RWPE1 (cell line): Measurements from ENCODE around the gene ST8SIA5.
"Not testable (repeated sequence)": the region's sequence is repeated elsewhere in the genome, so short reads cannot be mapped to it uniquely, and the experiment has no call there.

Experiments
- CTCF ChIA-PET: fragments of 350-600 bp; sonication (Branson Sonifier 250); formaldehyde crosslinking; extraction: SDS; loops from one replicate; lab custom pipeline; 2021; lab: Yijun Ruan, JAX
- POLR2A ChIA-PET: fragments of 400-600 bp; formaldehyde crosslinking; extraction: SDS; loops from one replicate; lab custom pipeline; 2020; ENCODE audit warnings: antibody characterized with exemption; ENCODE audit not compliant: low non-redundant PET; lab: Yijun Ruan, JAX
- DNase-seq: peaks from one replicate; pipeline ENCODE4 v3.0.0; 2012; ENCODE audit warnings: low spot score
- H3K27ac ChIP-seq: fragments of 450-650 bp; 2 replicates; pipeline ENCODE4 v1.5.1; 2017
- TF ChIP-seq, protein P1 (sequence below): fragments of 450-650 bp; conservative IDR thresholded peaks from 2 replicates; pipeline ENCODE4 v1.5.1; 2017; ENCODE audit warnings: low read depth, mild to moderate bottlenecking

ST8SIA5 gene, protein sequence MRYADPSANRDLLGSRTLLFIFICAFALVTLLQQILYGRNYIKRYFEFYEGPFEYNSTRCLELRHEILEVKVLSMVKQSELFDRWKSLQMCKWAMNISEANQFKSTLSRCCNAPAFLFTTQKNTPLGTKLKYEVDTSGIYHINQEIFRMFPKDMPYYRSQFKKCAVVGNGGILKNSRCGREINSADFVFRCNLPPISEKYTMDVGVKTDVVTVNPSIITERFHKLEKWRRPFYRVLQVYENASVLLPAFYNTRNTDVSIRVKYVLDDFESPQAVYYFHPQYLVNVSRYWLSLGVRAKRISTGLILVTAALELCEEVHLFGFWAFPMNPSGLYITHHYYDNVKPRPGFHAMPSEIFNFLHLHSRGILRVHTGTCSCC

DNA sequence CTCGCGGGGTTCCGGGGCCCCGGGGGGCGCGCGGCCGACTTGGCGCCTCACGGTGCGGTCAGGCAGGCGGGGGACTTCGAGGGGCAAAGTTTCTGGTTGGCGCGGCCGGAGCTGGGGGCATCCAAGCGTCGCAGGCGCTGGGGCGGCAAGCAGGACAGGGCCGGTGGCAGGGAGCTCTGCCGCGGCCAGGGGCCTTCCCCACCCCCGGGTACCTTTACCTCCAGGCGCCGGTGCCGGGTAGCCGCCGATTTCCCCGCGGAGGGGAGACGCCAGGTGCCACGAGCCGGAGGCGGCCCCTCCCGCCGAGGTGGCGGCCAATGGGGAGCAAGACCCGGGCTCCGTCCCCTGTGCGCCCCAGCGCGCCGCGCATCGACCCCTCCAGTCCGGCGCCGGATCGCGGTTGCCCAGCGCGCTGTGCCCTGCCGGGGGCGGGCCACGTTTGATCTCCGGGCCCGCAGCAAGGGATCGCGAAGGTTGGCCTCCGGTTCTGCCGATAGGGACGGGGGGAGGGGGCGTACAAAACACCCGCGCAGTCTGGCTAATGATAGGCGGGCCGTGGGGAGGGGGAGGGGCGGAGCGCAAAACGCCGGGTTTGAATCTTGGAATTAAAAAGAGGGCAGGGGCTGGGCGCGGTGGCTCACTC, at the start of gene ST8SIA5:
Gene ST8SIA5 (minus strand): TSS at position 495 of the 643 bp plus-strand sequence. CDS start 545 bp downstream, outside the sequence.
- H3K27ac ChIP-seq, result no peak within 1 kb of the TSS
- no peak for DNase-seq
- ChIA-PET CTCF (no interaction called here), POLR2A (no interaction called here)
- TF ChIP-seq, protein P1, sequence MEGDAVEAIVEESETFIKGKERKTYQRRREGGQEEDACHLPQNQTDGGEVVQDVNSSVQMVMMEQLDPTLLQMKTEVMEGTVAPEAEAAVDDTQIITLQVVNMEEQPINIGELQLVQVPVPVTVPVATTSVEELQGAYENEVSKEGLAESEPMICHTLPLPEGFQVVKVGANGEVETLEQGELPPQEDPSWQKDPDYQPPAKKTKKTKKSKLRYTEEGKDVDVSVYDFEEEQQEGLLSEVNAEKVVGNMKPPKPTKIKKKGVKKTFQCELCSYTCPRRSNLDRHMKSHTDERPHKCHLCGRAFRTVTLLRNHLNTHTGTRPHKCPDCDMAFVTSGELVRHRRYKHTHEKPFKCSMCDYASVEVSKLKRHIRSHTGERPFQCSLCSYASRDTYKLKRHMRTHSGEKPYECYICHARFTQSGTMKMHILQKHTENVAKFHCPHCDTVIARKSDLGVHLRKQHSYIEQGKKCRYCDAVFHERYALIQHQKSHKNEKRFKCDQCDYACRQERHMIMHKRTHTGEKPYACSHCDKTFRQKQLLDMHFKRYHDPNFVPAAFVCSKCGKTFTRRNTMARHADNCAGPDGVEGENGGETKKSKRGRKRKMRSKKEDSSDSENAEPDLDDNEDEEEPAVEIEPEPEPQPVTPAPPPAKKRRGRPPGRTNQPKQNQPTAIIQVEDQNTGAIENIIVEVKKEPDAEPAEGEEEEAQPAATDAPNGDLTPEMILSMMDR, result no peak

DNA sequence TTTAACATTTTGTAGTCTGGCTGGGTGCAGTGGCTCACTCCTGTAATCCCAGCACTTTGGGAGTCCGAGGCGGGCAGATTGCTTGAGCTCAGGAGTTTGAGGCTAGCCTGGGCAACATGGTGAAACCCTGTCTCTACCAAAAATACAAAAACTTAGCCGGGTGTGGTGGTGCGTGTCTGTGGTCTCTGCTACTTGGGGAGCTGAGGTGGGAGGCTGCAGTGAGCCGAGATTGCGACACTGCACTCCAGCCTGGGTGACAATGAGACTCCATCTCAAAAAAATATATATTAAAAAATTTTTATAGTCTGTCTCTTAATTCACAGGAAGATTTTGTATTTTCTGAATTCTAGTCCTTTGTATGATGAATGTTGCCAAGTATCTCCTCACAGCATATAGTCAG, 39.1 kb upstream of the ST8SIA5 start:
- POLR2A ChIA-PET, H3K27ac ChIP-seq, DNase-seq, CTCF ChIA-PET: not testable (repeated sequence)

DNA sequence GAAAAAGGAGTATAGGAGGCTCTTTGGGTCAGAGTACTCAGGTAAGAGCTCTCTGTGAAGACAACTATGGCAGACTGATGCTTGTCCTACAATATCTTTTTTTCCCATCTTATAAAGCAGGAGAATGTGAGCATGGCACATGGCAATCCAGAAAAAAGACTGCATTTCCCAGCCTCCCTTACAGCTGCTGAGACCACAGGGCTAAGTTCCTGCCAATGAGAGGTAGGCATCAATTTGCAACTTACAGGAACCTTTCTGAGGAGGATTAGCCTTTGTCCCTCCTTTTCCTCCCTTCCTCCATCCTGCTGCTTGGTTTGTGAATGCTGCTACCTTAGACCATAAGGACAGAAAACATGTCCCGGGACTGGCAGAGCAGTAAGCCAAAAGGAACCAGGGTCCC, 37.8 kb upstream of the ST8SIA5 start:
- POLR2A ChIA-PET, result no interaction called here

DNA sequence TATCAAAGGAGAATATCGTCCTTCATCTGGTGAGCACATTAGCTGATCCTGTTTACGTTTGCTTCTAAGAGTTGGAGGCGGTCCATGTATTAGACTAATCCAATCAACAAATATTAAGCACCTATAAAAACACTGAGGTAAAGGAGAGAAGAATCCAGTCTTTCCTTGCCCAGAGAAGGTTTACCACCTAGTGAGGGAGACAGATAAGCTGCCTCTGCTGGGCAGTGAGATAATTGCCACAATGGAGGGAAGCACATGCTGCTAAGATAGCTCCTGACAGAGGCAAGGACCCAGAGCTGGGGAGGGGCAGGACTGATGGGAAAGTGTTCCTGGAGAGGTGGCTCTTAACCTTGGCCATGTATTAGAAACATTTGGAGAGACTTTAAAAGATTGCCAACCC, 36.7 kb upstream of the ST8SIA5 start:
- no peak overlapping the region for H3K27ac ChIP-seq
- DNase-seq, result no peak
- CTCF ChIA-PET, result interaction anchor here (0.6 kb wide), 1 partner anchor 644 kb away, joined by 3 read pairs; no protein-coding TSS in a partner anchor
- TF ChIP-seq, protein P1, result no peak
- POLR2A ChIA-PET, result no interaction called here

More for the DNA sequence above, 37.8 kb upstream of the ST8SIA5 start:
- DNase-seq, result no peak
- H3K27ac ChIP-seq, result no peak overlapping the region
- TF ChIP-seq, protein P1, result no peak
- CTCF ChIA-PET, result no interaction called here

DNA sequence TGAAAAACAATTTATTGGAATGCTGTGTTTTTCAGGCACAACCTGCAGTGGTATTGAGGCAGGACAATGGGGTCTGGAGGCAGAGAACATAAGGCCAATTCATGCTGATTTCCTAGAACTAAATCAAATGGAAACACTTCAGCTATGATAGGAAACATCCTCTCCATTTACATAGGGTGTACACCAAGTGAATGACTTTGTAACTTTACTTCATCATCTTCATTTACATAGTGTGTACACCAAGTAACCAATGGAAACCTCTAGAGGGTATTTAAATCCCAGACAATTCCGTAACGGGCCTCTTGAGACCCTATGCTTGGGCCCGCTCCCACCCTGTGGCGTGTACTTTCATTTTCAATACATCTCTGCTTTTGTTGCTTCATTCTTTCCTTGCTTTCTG, 32.2 kb upstream of the ST8SIA5 start:
- no peak overlapping the region for H3K27ac ChIP-seq
- POLR2A ChIA-PET, result no interaction called here
- TF ChIP-seq, protein P1, result no peak
- DNase-seq, result no peak
- CTCF ChIA-PET, result no interaction called here

DNA sequence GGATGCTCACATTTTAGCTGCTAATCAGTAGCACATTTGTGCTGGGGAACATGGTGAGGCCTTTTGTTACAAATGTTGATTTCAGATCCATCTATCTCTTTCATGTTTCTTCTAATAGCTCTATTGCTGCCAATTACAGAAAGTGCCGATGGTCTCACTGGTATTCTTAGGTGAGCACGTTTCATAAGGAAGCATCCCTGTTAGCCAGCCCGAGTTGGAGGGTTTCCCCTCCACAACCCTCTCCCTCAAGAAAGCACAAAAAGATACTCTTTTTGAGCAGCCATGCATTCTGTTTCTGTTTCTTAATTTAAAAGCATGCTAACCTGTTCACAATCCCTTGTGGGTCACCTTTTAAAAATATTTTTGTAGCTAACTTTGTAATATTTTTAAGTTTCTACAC, 30.8 kb upstream of the ST8SIA5 start:
- CTCF ChIA-PET, result no interaction called here
- TF ChIP-seq, protein P1, result no peak
- POLR2A ChIA-PET, result no interaction called here
- H3K27ac ChIP-seq, result no peak overlapping the region
- DNase-seq, result no peak

DNA sequence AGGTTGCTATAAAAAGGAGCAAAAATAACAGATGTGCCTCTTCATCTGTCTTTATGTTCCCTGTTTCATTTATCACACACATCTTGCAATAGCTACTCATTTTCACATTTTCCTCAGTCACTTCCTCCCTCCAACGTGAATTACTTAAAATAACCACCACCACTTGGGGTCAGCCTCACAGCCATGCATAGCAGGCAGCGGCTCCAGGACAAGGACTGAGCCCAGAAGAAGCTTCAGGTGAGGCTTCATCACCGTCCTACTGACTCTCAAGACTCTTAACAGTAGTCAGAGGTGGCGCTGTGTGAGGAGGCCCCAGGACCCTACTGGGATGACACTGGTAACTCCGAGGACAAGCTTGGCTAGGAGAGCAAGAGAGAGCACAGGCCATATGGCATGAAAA, 15.5 kb upstream of the ST8SIA5 start:
- TF ChIP-seq, protein P1, result no peak
- H3K27ac ChIP-seq, result no peak overlapping the region
- no peak for DNase-seq
- ChIA-PET POLR2A (no interaction called here), CTCF (no interaction called here)
